GM13977 (cell line): ENCODE results near the gene COA3.

Experiments
- DNase-seq: peaks from one replicate; pipeline ENCODE4 v3.0.0; 2012; ENCODE audit warnings: low spot score
- in situ Hi-C: fragments of 300-500 bp; cut with MboI; formaldehyde crosslinking; loops from one replicate; pipeline ENCODE4 v1.12.0; 2022; ENCODE audit warnings: low sequenced_read_pairs, low pct_unique_long_range_greater_than_20kb, mixed read lengths, inconsistent platforms; ENCODE audit not compliant: unreplicated experiment
- TF ChIP-seq, protein P1 (sequence below): IDR thresholded peaks from 2 replicates; pipeline ENCODE4 v1.5.1; 2012; ENCODE audit warnings: mild to moderate bottlenecking, control low read depth; ENCODE audit not compliant: insufficient read depth; ENCODE audit errors: extremely low read depth, missing control alignments

COA3 gene

GRCh38 chr17:42844761-42845555 is 46.5 kb upstream of the COA3 start:
- no peak for DNase-seq
- in situ Hi-C loops: no loop called here

DNA sequence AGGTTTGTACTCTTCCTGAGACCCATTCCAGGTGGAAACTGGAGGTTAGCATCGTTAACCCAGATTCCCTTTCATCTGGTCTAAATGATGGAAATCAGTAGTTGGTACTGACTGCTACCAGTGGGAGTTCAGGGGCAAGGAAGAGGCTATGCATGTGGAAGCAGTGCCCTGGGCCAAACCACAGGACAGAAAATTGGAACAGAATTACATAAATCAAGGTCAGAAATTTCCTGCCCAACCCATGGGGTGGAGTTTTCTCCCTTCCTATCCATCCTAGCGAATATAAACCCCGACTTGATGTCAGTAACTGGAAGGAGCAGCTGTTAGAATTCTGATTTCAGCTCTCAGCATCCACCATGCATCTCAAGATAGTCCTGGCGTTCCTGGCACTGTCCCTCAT is 45.8 kb upstream of the COA3 start, which contains the start of gene AOC2:
Gene AOC2, plus strand, starts transcription at position 310 of the 400 bp plus-strand sequence. Its CDS starts 47 bp downstream, at position 357.
- DNase-seq: no peak
- TF ChIP-seq, protein P1, sequence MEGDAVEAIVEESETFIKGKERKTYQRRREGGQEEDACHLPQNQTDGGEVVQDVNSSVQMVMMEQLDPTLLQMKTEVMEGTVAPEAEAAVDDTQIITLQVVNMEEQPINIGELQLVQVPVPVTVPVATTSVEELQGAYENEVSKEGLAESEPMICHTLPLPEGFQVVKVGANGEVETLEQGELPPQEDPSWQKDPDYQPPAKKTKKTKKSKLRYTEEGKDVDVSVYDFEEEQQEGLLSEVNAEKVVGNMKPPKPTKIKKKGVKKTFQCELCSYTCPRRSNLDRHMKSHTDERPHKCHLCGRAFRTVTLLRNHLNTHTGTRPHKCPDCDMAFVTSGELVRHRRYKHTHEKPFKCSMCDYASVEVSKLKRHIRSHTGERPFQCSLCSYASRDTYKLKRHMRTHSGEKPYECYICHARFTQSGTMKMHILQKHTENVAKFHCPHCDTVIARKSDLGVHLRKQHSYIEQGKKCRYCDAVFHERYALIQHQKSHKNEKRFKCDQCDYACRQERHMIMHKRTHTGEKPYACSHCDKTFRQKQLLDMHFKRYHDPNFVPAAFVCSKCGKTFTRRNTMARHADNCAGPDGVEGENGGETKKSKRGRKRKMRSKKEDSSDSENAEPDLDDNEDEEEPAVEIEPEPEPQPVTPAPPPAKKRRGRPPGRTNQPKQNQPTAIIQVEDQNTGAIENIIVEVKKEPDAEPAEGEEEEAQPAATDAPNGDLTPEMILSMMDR: no peak
- in situ Hi-C loops: no loop called here

More at GRCh38 chr17:42844761-42845555, 46.5 kb upstream of the COA3 start:
- TF ChIP-seq, protein P1: no peak

- TF ChIP-seq, protein P1: peak; percentile 73
- in situ Hi-C loops: no loop called here
- DNase-seq: peak; percentile 64
Measured at GRCh38 chr17:42843358-42843934, 44.9 kb upstream of the COA3 start.

DNA sequence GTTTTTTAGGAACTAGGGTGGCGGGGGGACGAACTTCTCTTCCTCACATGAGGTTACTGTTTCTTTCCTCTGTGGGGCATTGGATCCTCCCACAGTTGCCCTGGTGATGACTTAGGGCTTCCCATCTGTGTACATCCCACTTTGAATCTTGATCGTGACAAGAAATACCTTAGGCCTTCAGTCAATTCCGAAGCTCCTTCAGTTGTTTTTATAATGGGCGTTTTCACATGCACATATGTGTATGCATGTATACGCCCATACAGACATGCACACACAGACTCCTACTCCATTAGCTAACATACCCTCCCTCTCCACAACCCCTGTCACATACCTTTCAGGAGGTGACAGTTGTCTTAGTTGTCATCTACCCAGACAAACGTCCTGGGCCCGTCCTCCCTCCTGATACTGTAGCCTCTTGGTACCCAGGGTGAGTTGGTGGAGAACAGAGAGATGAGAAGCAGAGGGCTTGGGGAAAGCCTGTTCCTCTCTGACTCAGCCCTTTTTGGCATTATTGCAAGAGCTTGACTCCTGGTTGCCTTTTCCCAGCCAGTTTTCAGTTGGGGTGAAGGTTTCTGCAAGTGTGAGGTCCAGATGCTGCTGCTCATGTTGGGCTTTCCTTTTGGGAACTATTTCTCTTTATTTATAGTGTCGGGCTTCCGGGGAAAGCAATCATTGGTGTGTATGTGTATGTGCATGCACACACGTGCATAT is 43.6 kb upstream of the COA3 start:
- TF ChIP-seq, protein P1: no peak
- in situ Hi-C loops: no loop called here
- DNase-seq: no peak

- in situ Hi-C loops: no loop called here
- TF ChIP-seq, protein P1: no peak
- no peak for DNase-seq
Measured at GRCh38 chr17:42835732-42836131, 37.2 kb upstream of the COA3 start.

DNA sequence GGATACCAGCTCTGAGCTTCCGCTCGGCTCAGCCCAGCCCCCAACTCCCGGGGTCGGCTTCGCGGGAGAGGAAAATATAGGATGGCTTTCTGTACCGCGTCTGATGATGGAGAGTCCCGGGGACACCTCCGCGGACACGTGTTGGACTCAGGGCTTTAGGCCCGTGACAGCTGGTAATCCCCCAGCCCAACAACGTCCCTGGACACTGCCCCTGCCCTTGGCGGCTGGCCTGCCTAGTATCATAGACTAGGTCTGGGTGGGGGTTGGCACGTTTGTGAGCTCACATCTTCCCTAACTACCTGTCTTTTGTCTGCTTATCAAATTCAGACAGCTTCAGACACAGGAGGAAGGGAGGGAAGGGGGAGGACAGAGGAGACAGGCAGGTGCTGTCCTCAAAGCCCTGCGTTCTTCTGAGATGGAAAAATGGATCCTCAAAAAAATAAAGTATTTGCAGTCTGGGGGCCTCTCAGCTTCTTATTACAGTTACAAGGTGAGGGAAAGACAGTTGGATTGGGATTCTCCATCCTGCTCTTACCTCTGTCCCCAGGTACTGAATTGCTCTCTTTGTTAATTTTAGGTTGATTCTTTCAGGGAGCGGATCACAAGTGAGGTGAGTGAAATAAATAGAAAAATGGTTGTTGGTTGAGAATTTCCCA is 35.4 kb upstream of the COA3 start:
- in situ Hi-C loops: no loop called here
- DNase-seq: no peak
- TF ChIP-seq, protein P1: no peak
